Measurements from ENCODE around the gene RTP5.

The RTP5 gene

GRCh38 chr2:241857572-241858121, 11.9 kb upstream of the RTP5 start:
- no peak for DNase-seq (ENCODE audit: low read depth in 2 of 2)

GRCh38 chr2:241858206-241859016, 11.1 kb upstream of the RTP5 start, which contains the start of gene PDCD1:
PDCD1 (minus strand) TSS chr2:241858894; CDS start chr2:241858838, 56 bp downstream.
- peak; percentile 63 to 72 for DNase-seq (ENCODE audit: low read depth in 2 of 2)

- DNase-seq (ENCODE audit: low read depth in 2 of 2): no peak
Measured at GRCh38 chr2:241859017-241859435, 10.5 kb upstream of the RTP5 start.

GRCh38 chr2:241859436-241860183, 9.9 kb upstream of the RTP5 start:
- peak; percentile 60 to 66 for DNase-seq (ENCODE audit: low read depth in 2 of 2)

- DNase-seq (ENCODE audit: low read depth in 2 of 2): no peak
Measured at GRCh38 chr2:241860184-241861078, 9.1 kb upstream of the RTP5 start.

GRCh38 chr2:241861264-241861663, 8.3 kb upstream of the RTP5 start:
- no peak for DNase-seq (ENCODE audit: low read depth in 2 of 2)

- no peak for DNase-seq (ENCODE audit: low read depth in 2 of 2)
Measured at GRCh38 chr2:241862093-241862492, 7.4 kb upstream of the RTP5 start.

- no peak for DNase-seq (ENCODE audit: low read depth in 2 of 2)
Measured at GRCh38 chr2:241862775-241863535, 6.6 kb upstream of the RTP5 start.

- peak; percentile 36 to 55 for DNase-seq (ENCODE audit: low read depth in 2 of 2)
Measured at GRCh38 chr2:241863536-241863954, 6.0 kb upstream of the RTP5 start.

- no peak for DNase-seq (ENCODE audit: low read depth in 2 of 2)
Measured at GRCh38 chr2:241864168-241864849, 5.2 kb upstream of the RTP5 start.

- no peak for DNase-seq (ENCODE audit: low read depth in 2 of 2)
Measured at GRCh38 chr2:241864850-241865213, 4.7 kb upstream of the RTP5 start.

GRCh38 chr2:241865416-241865956, 4.0 kb upstream of the RTP5 start:
- DNase-seq (ENCODE audit: low read depth in 2 of 2): no peak

GRCh38 chr2:241865957-241866789, 3.4 kb upstream of the RTP5 start:
- no peak for DNase-seq (ENCODE audit: low read depth in 2 of 2)

GRCh38 chr2:241866790-241867645, 2.5 kb upstream of the RTP5 start:
- DNase-seq (ENCODE audit: low read depth in 2 of 2): no peak

- DNase-seq (ENCODE audit: low read depth in 2 of 2): peak in 1 of 2 donors; percentile 39
Measured at GRCh38 chr2:241867776-241868420, 1.6 kb upstream of the RTP5 start.

GRCh38 chr2:241868661-241869081, 858 bp upstream of the RTP5 start:
- DNase-seq (ENCODE audit: low read depth in 2 of 2): no peak

GRCh38 chr2:241870081-241870541, 582 bp downstream of the RTP5 start:
- no peak for DNase-seq (ENCODE audit: low read depth in 2 of 2)
